ENCODE measurements around the gene VPS35L. TPM values are rescaled to one million over a fixed set of nuclear protein-coding genes. Genes with fewer than 3 reads are reported as not detected.

The VPS35L gene
- total RNA-seq, 1 experiment from 2014 or later, result 51.1 TPM

DNA sequence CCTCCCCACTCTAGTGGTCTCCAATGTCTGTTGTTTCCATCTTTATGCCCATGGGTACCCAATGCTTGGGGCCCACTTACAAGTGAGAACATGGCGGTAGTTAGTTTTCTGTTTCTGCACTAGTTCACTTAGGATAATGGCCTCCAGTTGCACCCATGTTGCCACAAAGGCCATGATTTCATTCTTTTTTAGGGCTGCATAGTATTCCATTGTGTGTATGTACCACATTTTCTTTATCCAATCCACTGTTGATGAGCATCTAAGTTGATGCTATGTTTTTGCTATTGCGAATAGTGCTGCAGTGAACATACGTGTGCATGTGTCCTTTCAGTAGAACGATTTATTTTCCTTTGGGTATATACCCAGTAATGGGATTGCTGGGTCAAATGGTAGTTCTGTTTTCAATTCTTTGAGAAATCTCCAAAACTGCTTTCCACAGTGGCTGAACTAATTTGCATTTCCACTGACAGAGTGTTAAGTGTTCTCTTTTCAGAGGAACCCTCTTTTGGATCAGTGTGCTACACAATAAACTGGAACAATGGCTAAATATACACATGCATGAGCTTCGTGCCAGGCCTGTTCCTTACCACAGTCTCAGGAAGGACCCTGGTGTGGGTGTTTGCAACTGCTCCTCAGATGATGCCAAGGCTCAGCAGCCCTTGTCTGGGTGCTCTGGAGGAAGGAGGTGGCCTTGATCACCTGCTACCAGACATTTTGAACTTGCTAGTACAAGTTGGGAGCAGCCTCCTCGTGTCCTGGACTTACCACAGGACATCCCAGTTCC is 128.1 kb downstream of the VPS35L start:
- BruUV-seq (replicated peaks), result no TSS peak
- H3K27me3 ChIP-seq (replicated peaks; ENCODE audit: insufficient read depth, low read depth, low read length, poor library complexity), result no peaks in the 10 kb centered on the region
- H3K4me3 ChIP-seq (ENCODE audit: low read depth, low read length, poor library complexity, severe bottlenecking), result no peak overlapping the region
- intact Hi-C loops (cut with micrococcal nuclease; ENCODE audit: unreplicated experiment), result no loop called here
- peaks cover 7% of the 10 kb centered on the region for H3K36me3 ChIP-seq (ENCODE audit: insufficient read depth, low read length, poor library complexity, severe bottlenecking)
- no peak for DNase-seq (ENCODE audit: low spot score)
- no peaks in the 10 kb centered on the region for H3K4me1 ChIP-seq (ENCODE audit: insufficient read depth, low read length, poor library complexity, severe bottlenecking)
- H3K27ac ChIP-seq (ENCODE audit: low read depth, low read length, poor library complexity, severe bottlenecking), result no peak overlapping the region
- TF ChIP-seq CTCF (conservative IDR thresholded peaks at IDR 0.05; ENCODE audit: low read depth, low read length) (no peak), EZH2 (IDR thresholded peaks at IDR 0.05; ENCODE audit: borderline replicate concordance, low read depth, low read length, poor library complexity, severe bottlenecking) (no peak)
- ChIA-PET CTCF (no interaction called here), POLR2A (ENCODE audit: low non-redundant PET) (no interaction called here)
- H3K9me3 ChIP-seq (ENCODE audit: low read depth, low read length, poor library complexity, severe bottlenecking), result no peaks in the 10 kb centered on the region

DNA sequence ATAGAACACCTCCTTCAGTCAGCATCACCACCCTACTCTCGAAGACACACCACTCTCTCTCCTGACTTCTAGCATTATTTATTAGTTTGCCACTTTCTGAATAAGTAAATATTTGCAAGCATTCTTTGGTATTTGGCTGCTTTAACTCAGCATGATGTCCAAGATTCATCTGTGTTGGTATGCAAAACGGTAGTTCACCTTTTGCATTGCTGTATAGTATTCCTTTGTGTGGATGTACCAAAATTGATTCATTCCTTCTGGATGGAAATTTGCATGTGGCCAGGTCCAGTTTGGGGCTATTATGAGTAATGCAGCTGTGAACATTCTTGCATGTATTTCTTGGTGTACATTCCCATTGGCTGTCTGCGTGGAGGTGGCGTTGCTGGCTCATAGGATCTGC is 129.7 kb downstream of the VPS35L start:
- BruUV-seq (replicated peaks), result no TSS peak
- Histone ChIP-seq H3K36me3 (ENCODE audit: insufficient read depth, low read length, poor library complexity, severe bottlenecking) (peaks cover 7% of the 10 kb centered on the region), H3K4me3 (ENCODE audit: low read depth, low read length, poor library complexity, severe bottlenecking) (no peak overlapping the region), H3K27ac (ENCODE audit: low read depth, low read length, poor library complexity, severe bottlenecking) (no peak overlapping the region), H3K9me3 (ENCODE audit: low read depth, low read length, poor library complexity, severe bottlenecking) (no peaks in the 10 kb centered on the region), H3K4me1 (ENCODE audit: insufficient read depth, low read length, poor library complexity, severe bottlenecking) (no peaks in the 10 kb centered on the region), H3K27me3 (replicated peaks; ENCODE audit: insufficient read depth, low read depth, low read length, poor library complexity) (no peaks in the 10 kb centered on the region)
- POLR2A ChIA-PET (ENCODE audit: low non-redundant PET), result interaction anchor here (0.7 kb wide), 1 partner anchor 9 kb away, joined by 3 read pairs; no protein-coding TSS in a partner anchor
- no peak for TF ChIP-seq EZH2 (IDR thresholded peaks at IDR 0.05; ENCODE audit: borderline replicate concordance, low read depth, low read length, poor library complexity, severe bottlenecking)
- TF ChIP-seq CTCF (conservative IDR thresholded peaks at IDR 0.05; ENCODE audit: low read depth, low read length), result no peak
- no peak for DNase-seq (ENCODE audit: low spot score)
- CTCF ChIA-PET, result no interaction called here
- intact Hi-C loops (cut with micrococcal nuclease; ENCODE audit: unreplicated experiment), result no loop called here

DNA sequence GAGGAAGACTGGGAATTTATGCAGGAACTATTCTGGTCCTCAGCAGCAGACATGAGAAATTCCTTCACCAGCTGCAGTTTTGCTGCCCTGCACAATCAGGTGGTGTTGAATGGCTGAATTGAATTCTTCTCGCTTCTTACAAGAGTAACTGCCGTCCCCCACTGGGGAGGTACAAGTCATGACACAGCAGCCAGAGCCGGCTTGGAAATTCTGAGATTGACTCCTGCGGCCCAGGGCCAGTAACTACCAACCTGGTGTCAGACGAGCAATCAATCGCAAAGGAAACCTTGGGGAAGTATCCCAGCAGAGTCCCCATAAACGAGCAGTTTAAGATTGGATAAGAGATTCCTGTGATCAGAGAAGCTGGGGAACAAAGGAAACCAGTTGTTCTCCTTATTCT is 131.8 kb downstream of the VPS35L start:
- no peak for DNase-seq (ENCODE audit: low spot score)
- Histone ChIP-seq H3K27ac (ENCODE audit: low read depth, low read length, poor library complexity, severe bottlenecking) (no peak overlapping the region), H3K27me3 (replicated peaks; ENCODE audit: insufficient read depth, low read depth, low read length, poor library complexity) (no peaks in the 10 kb centered on the region), H3K36me3 (ENCODE audit: insufficient read depth, low read length, poor library complexity, severe bottlenecking) (peaks cover 7% of the 10 kb centered on the region), H3K9me3 (ENCODE audit: low read depth, low read length, poor library complexity, severe bottlenecking) (no peaks in the 10 kb centered on the region), H3K4me1 (ENCODE audit: insufficient read depth, low read length, poor library complexity, severe bottlenecking) (no peaks in the 10 kb centered on the region), H3K4me3 (ENCODE audit: low read depth, low read length, poor library complexity, severe bottlenecking) (no peak overlapping the region)
- POLR2A ChIA-PET (ENCODE audit: low non-redundant PET), result no interaction called here
- intact Hi-C loops (cut with micrococcal nuclease; ENCODE audit: unreplicated experiment), result no loop called here
- no peak for TF ChIP-seq CTCF (conservative IDR thresholded peaks at IDR 0.05; ENCODE audit: low read depth, low read length)
- TF ChIP-seq EZH2 (IDR thresholded peaks at IDR 0.05; ENCODE audit: borderline replicate concordance, low read depth, low read length, poor library complexity, severe bottlenecking), result no peak
- CTCF ChIA-PET, result no interaction called here
- no TSS peak for BruUV-seq (replicated peaks)

Measured in A673 (cell line).